Measurements from ENCODE around the gene S100A10. TPM values are rescaled to one million over a fixed set of nuclear protein-coding genes. Genes with fewer than 3 reads are reported as not detected.

Gene S100A10
- polyA plus RNA-seq, 1 experiment, result 40.3 TPM

DNA sequence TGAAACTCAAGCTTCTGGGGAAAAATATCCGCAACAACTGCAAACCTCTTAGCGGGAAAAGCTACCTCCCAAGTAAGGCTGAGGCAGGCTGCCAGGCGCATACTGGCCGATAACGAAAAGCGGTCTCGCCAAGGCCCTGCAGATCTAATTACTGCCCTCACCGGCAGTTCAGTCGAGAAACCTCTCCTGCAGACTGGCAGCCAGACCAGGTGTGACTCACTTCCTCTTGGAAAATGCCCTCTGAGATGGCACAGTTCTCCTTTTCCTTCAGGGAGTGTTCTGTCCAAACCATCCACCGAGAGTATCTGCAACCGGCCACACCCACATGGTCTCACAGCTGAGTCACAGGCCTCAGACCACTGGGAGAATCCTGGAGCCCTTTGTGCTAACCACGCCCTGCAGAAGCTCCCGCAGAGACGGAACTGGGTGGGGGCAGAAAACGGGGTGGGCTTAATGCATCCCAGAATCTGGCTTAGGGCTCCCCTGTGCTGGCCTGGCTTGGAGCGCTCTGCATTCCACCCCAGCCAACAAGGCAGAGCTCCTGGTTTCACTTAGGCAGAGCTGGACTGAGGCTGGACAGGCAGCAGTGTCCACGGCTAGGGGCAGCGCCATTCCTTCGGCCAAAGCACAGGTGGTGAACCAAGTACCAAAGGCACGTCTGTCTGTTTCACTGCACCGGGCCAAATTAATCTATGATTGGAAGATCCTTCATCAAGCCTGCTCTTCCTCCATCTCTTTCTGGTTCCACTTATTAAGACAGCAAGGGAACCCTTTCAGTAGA is 1.2 kb downstream of the S100A10 start:
- CTCF ChIA-PET, result interaction anchor here (0.8 to 14.5 kb wide), 3 partner anchors 9 to 58 kb away, joined by 3 to 315 read pairs (median 299); no protein-coding TSS in a partner anchor
- Histone ChIP-seq H3K27me3 (ENCODE audit: control insufficient read depth, insufficient read depth, low read length) (no peaks in the 10 kb centered on the region), H3K4me3 (ENCODE audit: low read depth, low read length) (peak overlapping the region; percentile 89), H3K36me3 (ENCODE audit: control insufficient read depth, insufficient read depth, low read length) (no peaks in the 10 kb centered on the region)
- TF ChIP-seq CTCF (IDR thresholded peaks at IDR 0.05; ENCODE audit: insufficient read depth, low read depth, low read length), result no peak
- DNase-seq (ENCODE audit: low read depth), result peak; percentile 82
- POLR2A ChIA-PET, result no interaction called here

DNA sequence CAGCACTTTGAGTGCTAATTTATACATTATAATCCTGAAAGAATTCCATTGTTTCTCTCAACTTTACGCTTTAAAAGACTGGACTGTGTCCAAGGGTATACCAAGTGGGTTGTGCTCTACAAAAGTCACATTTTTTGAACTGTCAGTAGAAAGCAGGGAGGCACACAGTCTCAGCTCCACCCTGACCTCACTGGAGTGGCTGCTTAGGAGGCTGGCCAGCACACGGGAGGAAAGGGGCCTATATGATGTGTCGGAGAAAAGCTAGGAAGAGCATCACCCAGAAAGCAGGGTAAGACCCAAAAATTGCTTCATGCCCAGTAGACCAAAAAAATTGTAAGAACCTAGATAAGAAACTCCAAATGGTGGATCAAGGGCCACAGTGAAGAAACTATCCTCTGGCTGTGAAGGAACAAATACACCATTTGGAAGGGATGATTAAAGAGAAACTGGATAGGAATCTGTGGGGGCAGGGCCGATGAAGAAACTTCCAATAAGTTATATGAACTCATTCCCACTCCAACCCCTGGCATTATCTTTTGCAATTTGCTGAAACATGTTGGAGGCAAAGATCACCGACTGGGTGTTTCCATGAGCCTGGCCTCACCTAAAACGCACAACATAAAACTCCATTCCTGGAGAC is 1.9 kb downstream of the S100A10 start:
- Histone ChIP-seq H3K36me3 (ENCODE audit: control insufficient read depth, insufficient read depth, low read length) (no peaks in the 10 kb centered on the region), H3K4me3 (ENCODE audit: low read depth, low read length) (peak overlapping the region; percentile 89), H3K27me3 (ENCODE audit: control insufficient read depth, insufficient read depth, low read length) (no peaks in the 10 kb centered on the region)
- POLR2A ChIA-PET, result no interaction called here
- DNase-seq (ENCODE audit: low read depth), result no peak
- no peak for TF ChIP-seq CTCF (IDR thresholded peaks at IDR 0.05; ENCODE audit: insufficient read depth, low read depth, low read length)
- CTCF ChIA-PET, result interaction anchor here (0.8 to 14.5 kb wide), 3 partner anchors 10 to 57 kb away, joined by 3 to 315 read pairs (median 299); no protein-coding TSS in a partner anchor

- TF ChIP-seq CTCF (IDR thresholded peaks at IDR 0.05; ENCODE audit: insufficient read depth, low read depth, low read length), result no peak
- ChIA-PET CTCF (interaction anchor here (0.9 to 14.5 kb wide), 3 partner anchors 10 to 56 kb away, joined by 3 to 299 read pairs (median 30); no protein-coding TSS in a partner anchor), POLR2A (no interaction called here)
- no peak for DNase-seq (ENCODE audit: low read depth)
- Histone ChIP-seq H3K27me3 (ENCODE audit: control insufficient read depth, insufficient read depth, low read length) (no peaks in the 10 kb centered on the region), H3K4me3 (ENCODE audit: low read depth, low read length) (no peak overlapping the region), H3K36me3 (ENCODE audit: control insufficient read depth, insufficient read depth, low read length) (no peaks in the 10 kb centered on the region)
Observed at GRCh38 chr1:151990856-151991198, 2.8 kb downstream of the S100A10 start.

DNA sequence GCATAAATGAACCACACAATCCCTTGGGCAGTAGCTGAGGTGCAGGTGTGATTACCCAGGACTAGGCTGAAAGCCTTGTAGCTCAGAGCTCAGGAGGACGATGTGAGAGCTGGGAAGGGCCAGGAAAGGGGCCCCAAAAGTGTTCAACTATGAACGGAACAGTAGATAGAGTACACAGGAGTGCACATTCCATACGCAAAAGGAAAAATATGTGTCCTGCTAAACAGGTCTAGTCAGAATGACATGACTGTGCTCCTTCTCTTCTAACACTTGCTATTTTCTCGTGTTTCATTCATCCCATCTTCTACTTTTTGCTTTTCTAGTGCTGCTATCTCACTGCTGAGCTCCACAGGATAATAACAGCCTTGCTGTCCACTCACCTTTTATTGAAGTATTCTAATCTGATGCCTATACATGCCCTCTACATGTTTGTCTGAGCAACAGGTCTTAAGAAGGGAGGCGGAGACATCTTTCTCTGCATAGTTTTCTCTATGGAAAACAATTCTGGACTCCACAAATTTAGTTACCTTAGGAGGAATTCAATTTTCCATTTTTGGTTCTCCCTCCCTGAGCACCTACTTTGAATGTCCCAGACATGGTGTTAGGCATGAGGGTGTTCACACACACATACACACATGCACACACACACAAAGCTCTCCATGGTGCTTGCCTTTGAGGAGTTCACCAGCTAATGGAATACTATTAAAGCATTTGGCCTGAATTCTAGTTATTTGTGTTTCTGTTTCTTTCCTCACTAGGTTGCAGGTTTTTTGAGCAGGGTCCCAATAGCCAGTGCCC is 3.4 kb downstream of the S100A10 start:
- H3K27me3 ChIP-seq (ENCODE audit: control insufficient read depth, insufficient read depth, low read length), result no peaks in the 10 kb centered on the region
- no peak for TF ChIP-seq CTCF (IDR thresholded peaks at IDR 0.05; ENCODE audit: insufficient read depth, low read depth, low read length)
- H3K36me3 ChIP-seq (ENCODE audit: control insufficient read depth, insufficient read depth, low read length), result peaks cover 1% of the 10 kb centered on the region; the same call in 1 of the 2 replicates
- ChIA-PET POLR2A (no interaction called here), CTCF (interaction anchor here (0.9 to 15.0 kb wide), 7 partner anchors 10 to 57 kb away, joined by 3 to 137 read pairs (median 5); no protein-coding TSS in a partner anchor)
- DNase-seq (ENCODE audit: low read depth), result no peak
- H3K4me3 ChIP-seq (ENCODE audit: low read depth, low read length), result no peak overlapping the region

All from BJ (cell line).